Heart right ventricle (tissue), 16 donors: ENCODE data around the gene AKAP13. TPM values are rescaled to one million over a fixed set of nuclear protein-coding genes. Genes with fewer than 3 reads are reported as not detected.

Experiments
- ATAC-seq, 8 donors: fragments of 200-7000 bp; cut with Tn5 transposase; one replicate each; pipeline ENCODE4 v1.9.1; 2020; ENCODE audit warnings: mild to moderate bottlenecking in 8 of 8, moderate library complexity in 8 of 8, moderate number of reproducible peaks in 1 of 8
- DNase-seq, 2 donors: peaks; one replicate each; pipeline ENCODE4 v3.0.0-alpha.2; 2020
- H3K27ac ChIP-seq, 10 donors: fragments of 200-600 bp; sonication (generic) in 2 of 10; one replicate each; pipeline versions ENCODE4 v1.5.0 to v1.8.0; 2020 to 2022; ENCODE audit warnings: mild to moderate bottlenecking in 3 of 10
- H3K27me3 ChIP-seq, 7 donors: fragments of 200-600 bp; one replicate each; pipeline ENCODE4 v1.8.0; 2021 to 2022; ENCODE audit warnings: mild to moderate bottlenecking in 2 of 7
- H3K36me3 ChIP-seq, 9 donors: fragments of 200-600 bp; sonication (generic) in 1 of 9; one replicate each; pipeline versions ENCODE4 v1.5.0 to v1.8.0; 2020 to 2022; ENCODE audit warnings: mild to moderate bottlenecking in 2 of 9
- H3K4me1 ChIP-seq, 9 donors: fragments of 200-600 bp; sonication (generic) in 1 of 9; one replicate each; pipeline versions ENCODE4 v1.5.0 to v1.8.0; 2020 to 2022; ENCODE audit warnings: mild to moderate bottlenecking in 4 of 9
- H3K4me3 ChIP-seq, 10 donors: fragments of 200-600 bp; sonication (generic) in 2 of 10; one replicate each; pipeline versions ENCODE4 v1.5.0 to v1.8.0; 2020 to 2022; ENCODE audit warnings: mild to moderate bottlenecking in 7 of 10, moderate library complexity in 2 of 10
- H3K9me3 ChIP-seq, 11 donors: fragments of 200-600 bp in 10 of 11; sonication (generic) in 2 of 11; one replicate each; pipeline versions ENCODE4 v1.5.0 to v1.8.0; 2013 to 2022; ENCODE audit warnings: mild to moderate bottlenecking in 2 of 11, control low read depth in 1 of 11, moderate library complexity in 1 of 11
- CTCF ChIP-seq, 9 donors: fragments of 200-600 bp; sonication (generic) in 2 of 9; IDR thresholded peaks; one replicate each; pipeline versions ENCODE4 v1.5.0 to v1.8.0; 2021 to 2022; ENCODE audit warnings: antibody characterized with exemption in 9 of 9, mild to moderate bottlenecking in 5 of 9, moderate library complexity in 1 of 9
- WGBS, 2 donors: extraction: QIAGEN DNeasy Blood & Tissue Kit; methylation state at CpG; one replicate each; pipeline ENCODE4 v1.1.7; 2013; ENCODE audit warnings: inconsistent platforms in 1 of 2; 5-methylcytosine and 5-hydroxymethylcytosine counted together
- intact Hi-C, 10 donors: fragments of 100-400 bp; cut with DNase I; formaldehyde crosslinking; loops; one replicate each; pipeline versions ENCODE4 v1.11.1 to v1.14.2; 2022
- polyA plus RNA-seq, 2 donors: library from polyadenylated mRNA; stranded (reverse); fragments of 200-250 nt; gene quantifications; one replicate each; pipeline ENCODE4 v1.2.3, GENCODE V29; 2013
- total RNA-seq, 10 donors: library from RNA; stranded (reverse); fragmentation: NEBNext Ultra II Directional in 3 of 10; extraction: Animal tissue kit (Norgen Biotek cat#: 25700) in 3 of 10; gene quantifications; one replicate each; pipeline versions ENCODE4 v1.2.1 to v1.2.4, GENCODE V29; 2021 to 2023
- donor health status: Arrhythmogenic right ventricular cardiomyopathy.
- donor health status: ischemic (EF 13 %, LVEDD 7.1; RV severe dilation, severe dysfunction).
- donor health status: healthy with polysubstance abuse.
- donor health status: DM: no; HTN: yes; CAD: no.
- donor health status: DM: no; HTN: no; CAD: no.
- donor health status: ischemic (EF 25% LVEDD 6.9; RV normal size, moderate dysfunction).
- donor health status: ischemic (EF 25% LVEDD 5.7; RV mildly dilated, moderate dysfunction).
- donor health status: healthy.
- donor health status: DM: yes; HTN: yes; CAD: no.
- donor health status: Ischemic cardiomyopathy.
- donor health status: ischemic (EF 35%, LVEDD 5.7; RV mildly dilated, moderate dysfunction).
- donor health status: nonischemic (EF 11% LVEDD 7.7; RV severe dilation, severe dysfunction).
- donor health status: DM: yes; HTN: yes; CAD: no.
- donor health status: PGD.
- donor health status: ischemic (EF 29% LVEDD 5.4; RV normal size, mild dysfunction).
- donor health status: nonischemic (EF 23%, LVEDD 6.1; RV moderate dilation, normal function).

Gene AKAP13
- total and polyA plus RNA-seq, 12 donors, result 89.3 to 645 (median 480) TPM

GRCh38 chr15:85581495-85581894 is 201.1 kb downstream of the AKAP13 start:
- ATAC-seq (peak; percentile 29 to 62 (median 42)), DNase-seq (peak; percentile 63 to 73)
- Histone ChIP-seq H3K4me1 (peaks cover 50 to 100% (median 91%) of the 10 kb centered on the region in 9 donors), H3K27ac (peak overlapping the region; percentile 73 to 93 (median 90)), H3K4me3 (peak overlapping the region; percentile 14 to 65 (median 52)), H3K27me3 (no peaks in the 10 kb centered on the region), H3K9me3 (no peaks in the 10 kb centered on the region), H3K36me3 (peaks cover 0 to 60% (median 0%) of the 10 kb centered on the region in 9 donors)
- no peak for TF ChIP-seq CTCF (IDR thresholded peaks at IDR 0.05)
- WGBS, 2 donors, result 16 to 25% methylated on average over 8 of the region's 8 CpGs
- intact Hi-C loops, result loop anchor here in 8 of 10 donors (5.0 to 10.0 kb wide), 11 partner anchors 36 to 249 kb away; no protein-coding TSS in a partner anchor

GRCh38 chr15:85582131-85583079 is 202.0 kb downstream of the AKAP13 start:
- no peaks in the 10 kb centered on the region for H3K9me3 ChIP-seq
- no peaks in the 10 kb centered on the region for H3K27me3 ChIP-seq
- no peak for TF ChIP-seq CTCF (IDR thresholded peaks at IDR 0.05)
- peak overlapping the region; percentile 28 to 65 (median 52) for H3K4me3 ChIP-seq
- ATAC-seq (peak; percentile 57 to 80 (median 68)), DNase-seq (peak; percentile 40 to 81)
- peaks cover 46 to 99% (median 82%) of the 10 kb centered on the region in 9 donors for H3K4me1 ChIP-seq
- 3 to 6% methylated on average over 10 of the region's 10 CpGs for WGBS, 2 donors
- H3K36me3 ChIP-seq, result peaks cover 0 to 61% (median 6%) of the 10 kb centered on the region in 9 donors
- H3K27ac ChIP-seq, result peak overlapping the region; percentile 73 to 93 (median 90)
- intact Hi-C loops, result loop anchor here in 8 of 10 donors (1.0 to 10.0 kb wide), 12 partner anchors 19 to 250 kb away; no protein-coding TSS in a partner anchor

GRCh38 chr15:85583442-85583841 is 203.0 kb downstream of the AKAP13 start:
- H3K36me3 ChIP-seq, result peaks cover 0 to 64% (median 6%) of the 10 kb centered on the region in 9 donors
- ATAC-seq, result peak in 5 of 8 donors; percentile 7 to 35 (median 30)
- H3K4me3 ChIP-seq, result peak overlapping the region; percentile 28 to 65 (median 52)
- DNase-seq, result peak in 1 of 2 donors; percentile 61
- intact Hi-C loops, result loop anchor here in 8 of 10 donors (5.0 to 10.0 kb wide), 11 partner anchors 34 to 251 kb away; no protein-coding TSS in a partner anchor
- peak overlapping the region; percentile 73 to 93 (median 90) for H3K27ac ChIP-seq
- peaks cover 44 to 99% (median 83%) of the 10 kb centered on the region in 9 donors for H3K4me1 ChIP-seq
- WGBS, 2 donors, result 27 to 35% methylated on average over 4 of the region's 4 CpGs
- no peaks in the 10 kb centered on the region for H3K9me3 ChIP-seq
- H3K27me3 ChIP-seq, result no peaks in the 10 kb centered on the region
- no peak for TF ChIP-seq CTCF (IDR thresholded peaks at IDR 0.05)

GRCh38 chr15:85583923-85584390 is 203.6 kb downstream of the AKAP13 start:
- ATAC-seq (peak in 3 of 8 donors; percentile 12 to 18 (median 17)), DNase-seq (peak; percentile 27 to 47)
- H3K27ac ChIP-seq, result peak overlapping the region; percentile 73 to 93 (median 90)
- TF ChIP-seq CTCF (IDR thresholded peaks at IDR 0.05), result no peak
- peaks cover 0 to 67% (median 6%) of the 10 kb centered on the region in 9 donors for H3K36me3 ChIP-seq
- H3K4me3 ChIP-seq, result peak overlapping the region; percentile 8 to 65 (median 52)
- H3K27me3 ChIP-seq, result no peaks in the 10 kb centered on the region
- 28 to 31% methylated on average over 3 of the region's 3 CpGs for WGBS, 2 donors
- H3K4me1 ChIP-seq, result peaks cover 44 to 99% (median 83%) of the 10 kb centered on the region in 9 donors
- intact Hi-C loops, result loop anchor here in 8 of 10 donors (5.0 to 10.0 kb wide), 11 partner anchors 33 to 252 kb away; no protein-coding TSS in a partner anchor
- no peaks in the 10 kb centered on the region for H3K9me3 ChIP-seq
